NCI-H2196 treated with DMSO at 0.1 percent for 48 hours (cell line): ENCODE results near the gene GPRIN3.

Source experiments
- DNase-seq: peaks from one replicate; lab custom pipeline; 2025; ENCODE audit not compliant: unreplicated experiment; lab: John Stamatoyannopoulos, UW

The GPRIN3 gene

DNA sequence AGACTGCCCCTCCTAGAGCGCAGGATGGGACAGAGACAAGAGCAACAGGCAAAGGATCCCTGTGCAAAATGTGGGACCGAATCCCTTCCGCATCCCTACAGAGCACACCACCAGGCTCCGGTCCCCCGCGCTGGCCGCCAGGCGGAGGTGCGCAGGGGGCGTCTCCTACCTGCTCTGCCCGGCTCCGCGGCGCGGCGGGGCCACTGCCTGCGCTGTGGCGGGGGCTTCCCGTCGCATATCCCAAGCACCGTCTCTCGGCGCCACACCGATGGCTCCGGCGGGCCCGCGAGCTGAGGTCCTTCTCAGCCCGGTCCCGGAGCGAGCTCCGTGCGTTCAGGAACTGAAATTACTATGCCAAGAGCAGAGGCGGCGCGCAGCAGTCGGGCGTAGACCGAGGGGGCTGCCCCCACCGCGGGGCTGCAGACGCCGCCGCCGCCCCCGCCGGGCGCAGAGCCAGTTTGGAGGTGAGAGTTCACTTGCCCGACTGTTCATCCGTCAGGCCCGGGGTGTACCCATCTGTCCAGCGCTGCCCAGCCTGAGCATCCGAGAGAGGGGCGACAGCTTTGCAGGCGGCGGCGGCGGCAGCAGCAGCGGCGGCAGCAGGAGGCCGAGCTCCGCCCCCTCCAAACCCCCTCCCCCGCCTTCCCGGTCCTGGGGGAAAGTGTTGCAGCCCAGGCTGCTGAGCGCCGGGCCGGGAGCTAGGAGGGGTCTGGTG lies at the start of gene GPRIN3:
GPRIN3 (minus strand) TSS at position 355 of the 715 bp plus-strand sequence. CDS start 57,690 bp downstream, outside the sequence.
- no peak for DNase-seq

DNA sequence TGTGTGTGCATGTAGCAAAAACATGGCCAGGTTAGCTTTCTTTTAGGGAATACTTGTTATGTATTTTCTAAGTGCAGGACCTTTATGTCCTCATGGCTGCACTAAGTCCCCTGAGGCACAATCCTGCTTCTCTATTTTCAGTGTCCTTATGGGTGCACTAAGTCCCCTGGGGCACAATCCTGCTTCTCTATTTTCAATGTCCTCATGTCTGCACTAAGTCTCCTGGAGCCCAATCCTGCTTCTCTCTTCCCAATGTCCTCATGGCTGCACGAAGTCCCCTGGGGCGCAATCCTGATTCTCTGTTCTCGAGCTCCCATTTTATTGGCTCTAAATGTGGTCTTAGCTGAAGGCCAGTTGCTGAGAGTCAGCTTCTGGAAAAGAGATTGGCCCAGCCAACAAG lies 49.7 kb upstream of the GPRIN3 start:
- no peak for DNase-seq

DNA sequence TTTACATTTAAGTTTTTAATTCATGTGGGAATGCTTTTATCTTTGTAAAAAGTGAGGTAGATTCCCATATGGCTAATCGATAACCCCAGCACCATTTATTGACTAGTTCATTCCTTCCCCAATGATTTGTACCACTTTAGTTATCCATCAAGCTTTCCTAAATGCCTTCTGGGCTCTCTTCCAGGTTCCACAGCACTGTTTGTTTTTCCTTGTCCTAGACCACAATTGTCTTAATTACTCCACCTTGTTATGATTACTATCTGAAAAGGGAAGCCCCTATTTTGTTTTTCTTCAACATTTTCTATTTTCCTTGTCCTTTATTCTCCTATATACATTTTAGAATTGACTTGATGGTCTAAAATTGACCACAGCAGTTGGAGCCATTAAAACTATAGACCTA lies 48.5 kb upstream of the GPRIN3 start:
- DNase-seq, result no peak

DNA sequence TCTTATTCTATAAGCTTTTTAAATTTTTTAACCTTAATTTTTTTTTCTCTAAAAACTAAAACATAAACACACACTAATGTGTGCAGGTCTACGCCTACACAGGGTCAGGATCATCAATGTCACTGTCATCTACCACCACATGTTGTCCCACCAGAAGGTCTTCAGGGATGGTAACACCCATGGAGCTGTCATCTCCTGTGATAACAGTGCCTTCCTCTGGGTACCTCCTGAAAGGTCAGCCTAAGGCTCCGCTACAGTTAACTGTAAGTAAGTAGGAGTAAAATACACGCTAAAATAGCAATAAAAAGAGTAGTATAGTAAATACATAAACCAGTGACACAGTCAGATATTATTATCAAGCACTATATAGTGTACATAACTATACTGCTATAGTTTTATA lies 45.9 kb upstream of the GPRIN3 start:
- DNase-seq, result no peak

DNA sequence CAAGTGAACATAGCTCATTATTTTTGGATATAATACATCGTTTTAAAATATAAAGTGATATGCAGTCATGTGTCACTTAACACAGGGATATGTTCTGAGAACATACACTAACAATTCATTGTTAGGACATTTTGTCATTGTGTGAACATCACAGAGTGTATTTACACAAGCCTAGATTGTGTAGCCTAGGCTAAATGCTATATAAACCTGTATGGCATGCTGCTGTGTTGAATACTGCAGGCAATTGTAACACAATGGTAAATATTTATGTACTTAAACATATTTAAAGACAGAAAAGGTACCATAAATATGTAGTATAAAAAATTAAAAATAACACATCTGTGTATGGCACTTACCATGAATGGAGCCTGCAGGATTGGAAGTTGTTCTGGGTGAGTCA lies 44.9 kb upstream of the GPRIN3 start:
- no peak for DNase-seq

DNA sequence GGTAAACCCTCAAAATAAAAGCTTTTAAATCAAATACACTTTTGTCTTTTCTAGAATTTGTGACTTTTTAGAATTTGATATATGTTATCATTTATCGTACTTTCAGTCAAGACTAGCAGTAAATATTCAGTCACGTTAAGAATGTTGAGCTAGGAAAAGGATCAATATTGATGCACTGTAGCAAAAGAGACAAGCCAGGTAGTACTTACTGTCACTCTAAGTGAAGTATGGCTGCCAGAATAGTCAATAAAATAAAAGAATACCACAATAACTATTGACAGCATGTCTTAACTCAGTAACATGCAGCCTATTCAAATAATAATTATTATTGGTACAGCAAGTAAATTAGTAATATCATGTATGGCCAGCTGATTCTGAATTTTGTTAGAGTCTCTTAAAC lies 43.6 kb upstream of the GPRIN3 start:
- no peak for DNase-seq

DNA sequence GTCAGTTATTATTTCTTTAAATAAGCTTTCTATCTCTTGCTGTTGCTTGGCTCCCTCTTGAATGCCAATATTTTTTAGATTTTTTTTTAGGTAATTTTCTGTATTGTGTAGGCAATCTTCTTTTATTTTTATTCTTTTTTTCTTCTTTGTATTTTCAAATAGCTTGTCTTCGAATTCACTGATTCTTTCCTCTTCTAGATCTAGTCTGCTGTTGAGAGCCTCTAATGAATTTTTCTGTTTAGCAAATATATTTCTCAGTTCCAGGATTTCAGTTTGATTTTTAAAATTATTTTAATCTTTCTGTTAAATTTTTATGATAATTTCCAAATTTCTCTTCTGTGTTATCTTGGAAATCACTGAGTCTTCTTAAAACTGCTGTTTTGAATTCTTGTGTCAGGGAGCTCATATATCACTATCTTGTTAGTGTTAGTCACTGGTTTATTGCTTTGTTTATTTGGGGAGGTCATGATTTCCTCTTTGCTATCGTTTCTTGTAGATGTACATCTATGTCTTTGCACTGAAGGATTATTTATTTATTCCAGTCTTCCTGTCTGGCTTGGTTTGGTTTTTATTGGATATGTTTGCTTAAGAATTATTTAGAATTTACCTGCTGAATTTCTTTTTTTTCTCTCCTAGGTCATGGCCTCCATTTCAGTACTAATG lies 39.9 kb upstream of the GPRIN3 start:
- no peak for DNase-seq

DNA sequence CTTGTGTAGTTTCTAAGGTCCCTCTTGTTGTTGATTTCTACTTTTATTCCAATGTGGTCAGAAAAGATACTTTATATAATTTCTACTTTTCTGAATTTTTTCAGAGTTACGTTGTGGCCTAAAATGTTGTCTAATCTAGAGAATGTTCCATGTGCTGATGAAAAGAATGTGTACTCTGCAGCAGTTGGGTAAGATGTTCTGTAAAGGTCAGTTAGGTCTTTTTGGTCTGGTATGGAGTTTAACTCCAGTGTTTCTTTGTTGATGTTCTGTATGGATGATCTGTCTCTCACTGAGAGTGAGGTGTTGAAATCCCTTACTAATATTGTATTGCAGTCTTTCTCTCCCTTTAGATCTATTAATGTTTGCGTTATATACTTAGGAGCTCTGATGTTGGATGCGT lies 37.0 kb upstream of the GPRIN3 start:
- DNase-seq, result no peak

DNA sequence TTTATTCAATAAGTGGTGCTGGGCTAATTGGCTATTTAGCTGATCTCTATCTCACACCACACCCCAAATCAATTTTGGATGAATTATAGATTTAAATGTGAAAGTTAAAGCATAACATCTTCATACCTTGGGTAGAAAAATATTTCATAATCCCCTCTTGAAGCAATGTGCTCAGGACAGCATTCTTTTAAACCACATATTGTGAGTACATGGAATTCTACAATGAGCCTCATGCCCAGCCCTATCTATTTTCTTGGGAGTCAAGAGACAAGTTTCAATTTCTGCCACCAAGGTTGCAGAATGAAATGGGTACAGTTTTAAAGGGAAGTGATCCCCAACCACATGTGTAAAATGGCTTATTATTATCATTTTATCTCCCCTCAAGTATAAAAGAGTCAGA lies 30.6 kb upstream of the GPRIN3 start:
- no peak for DNase-seq

DNA sequence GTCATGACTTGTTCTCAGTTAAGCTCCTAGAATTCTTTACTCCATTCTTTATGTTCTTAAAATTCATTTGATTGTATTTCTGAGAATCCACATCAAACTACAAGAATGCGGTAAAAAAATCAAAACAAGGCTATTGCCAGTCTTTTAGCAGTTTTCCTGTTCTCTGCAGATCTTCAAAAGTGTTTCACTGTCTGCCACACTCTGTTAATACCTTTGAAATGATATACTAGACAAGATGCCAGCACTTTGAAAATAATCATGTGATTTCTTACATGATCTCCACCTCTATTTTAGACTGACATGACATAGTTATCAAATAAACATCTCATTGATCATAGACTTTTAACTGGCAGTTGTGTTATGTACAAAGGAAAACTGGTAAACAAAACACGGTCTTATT lies 30.1 kb upstream of the GPRIN3 start:
- no peak for DNase-seq

DNA sequence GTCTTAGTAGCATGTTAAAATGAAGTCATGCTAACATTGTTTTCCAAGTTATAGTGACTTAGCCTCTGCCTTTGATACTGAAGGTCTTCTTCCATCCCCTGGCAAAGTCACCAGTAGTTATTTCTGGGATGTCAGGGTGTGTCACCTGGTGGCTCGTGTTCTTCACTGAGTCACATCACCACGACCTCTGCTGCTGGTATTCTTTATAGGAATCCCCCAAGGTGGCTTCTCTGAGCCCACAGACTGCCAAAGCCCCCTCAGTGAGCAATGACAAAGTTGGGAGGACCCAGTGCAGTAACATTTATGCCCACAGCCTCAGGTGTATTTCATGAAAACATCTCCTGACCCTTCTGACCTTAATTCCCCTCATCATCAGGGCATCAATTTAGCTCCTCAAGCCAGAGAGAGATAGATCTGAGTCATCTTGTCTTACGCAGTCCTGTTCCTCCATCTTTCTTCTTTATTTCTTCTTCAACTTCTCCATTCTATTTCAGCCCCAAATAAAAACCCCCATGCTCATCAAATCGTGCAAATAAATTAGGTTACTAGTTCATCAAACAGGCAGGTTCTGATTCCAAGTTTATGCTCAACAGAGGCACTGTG lies 29.3 kb upstream of the GPRIN3 start:
- DNase-seq, result no peak

DNA sequence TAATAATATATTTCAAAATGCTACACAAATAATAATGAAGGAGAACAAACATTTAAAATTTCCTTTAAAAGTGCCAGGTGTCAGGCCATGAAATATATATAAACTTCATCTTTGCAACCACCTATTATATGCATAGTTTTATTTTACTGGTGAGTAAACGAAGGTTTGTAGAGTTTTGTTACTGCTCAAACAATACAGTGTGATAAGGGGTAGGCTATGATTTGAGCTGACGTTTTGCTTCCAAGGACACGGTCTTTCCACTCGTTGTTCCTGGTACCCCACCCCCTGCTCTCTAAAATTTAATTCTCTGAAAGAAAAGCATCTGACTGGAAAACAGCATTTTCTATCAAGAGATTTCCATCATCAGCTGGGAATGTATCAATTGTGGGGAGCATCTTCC lies 27.2 kb upstream of the GPRIN3 start:
- DNase-seq, result no peak

DNA sequence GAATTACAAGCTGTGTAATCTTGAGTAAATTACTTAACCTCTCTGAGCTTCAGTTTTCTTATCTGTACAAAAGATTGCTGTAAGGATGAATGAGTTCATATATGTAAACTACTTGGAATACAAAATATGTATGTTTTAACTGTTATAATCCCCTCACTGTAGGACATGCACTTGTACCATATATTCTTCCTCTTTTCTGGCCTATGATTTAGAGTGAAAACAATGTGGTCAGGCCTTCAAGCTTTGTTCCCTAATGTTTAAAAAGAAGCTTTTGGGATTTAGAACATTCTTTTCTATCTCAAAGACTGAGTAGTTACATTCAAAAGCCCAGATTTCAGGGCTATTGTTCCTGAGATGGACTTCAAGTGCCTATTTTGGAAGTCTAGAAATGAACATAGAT lies 26.7 kb upstream of the GPRIN3 start:
- DNase-seq, result no peak

DNA sequence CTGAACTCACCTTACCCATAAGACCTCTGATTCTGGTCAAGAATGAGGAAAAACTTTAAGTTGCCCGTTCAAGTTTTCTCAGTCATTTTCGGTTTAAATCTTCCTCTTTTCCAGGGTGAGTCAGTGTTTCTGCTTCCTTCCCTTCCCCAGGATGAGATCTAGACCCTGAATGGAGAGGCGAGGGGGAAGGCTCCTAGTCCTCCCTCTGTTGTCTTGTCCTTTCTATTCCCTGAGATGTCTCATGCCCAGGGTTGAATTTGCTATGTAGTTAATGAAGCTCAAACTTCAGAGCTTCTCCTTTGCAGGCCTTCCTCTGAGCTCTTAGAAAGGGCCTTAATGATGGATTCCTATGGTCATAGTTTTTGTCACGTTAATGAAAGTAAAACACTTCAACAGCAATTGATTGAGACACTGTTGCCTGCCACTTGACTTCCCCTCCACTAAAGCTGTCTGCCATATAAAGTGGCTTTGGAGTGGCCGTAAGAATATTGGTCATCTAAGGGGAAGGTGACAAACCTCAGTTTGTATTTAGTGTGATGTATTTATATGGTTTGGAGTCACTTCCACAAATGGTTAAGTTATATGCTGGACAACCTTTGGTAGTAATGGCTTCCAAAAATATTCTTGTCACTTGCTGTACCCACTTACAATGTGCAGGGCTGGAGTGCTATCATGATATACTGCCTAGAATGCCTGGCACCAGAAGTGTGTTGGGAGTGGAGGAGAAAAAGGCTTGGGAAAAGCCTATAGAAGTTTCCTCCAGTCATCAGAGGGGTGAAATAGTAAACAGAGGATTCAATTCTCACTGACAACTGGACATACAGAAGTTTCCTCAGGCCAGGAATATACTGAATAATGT lies 24.3 kb upstream of the GPRIN3 start:
- DNase-seq, result no peak

DNA sequence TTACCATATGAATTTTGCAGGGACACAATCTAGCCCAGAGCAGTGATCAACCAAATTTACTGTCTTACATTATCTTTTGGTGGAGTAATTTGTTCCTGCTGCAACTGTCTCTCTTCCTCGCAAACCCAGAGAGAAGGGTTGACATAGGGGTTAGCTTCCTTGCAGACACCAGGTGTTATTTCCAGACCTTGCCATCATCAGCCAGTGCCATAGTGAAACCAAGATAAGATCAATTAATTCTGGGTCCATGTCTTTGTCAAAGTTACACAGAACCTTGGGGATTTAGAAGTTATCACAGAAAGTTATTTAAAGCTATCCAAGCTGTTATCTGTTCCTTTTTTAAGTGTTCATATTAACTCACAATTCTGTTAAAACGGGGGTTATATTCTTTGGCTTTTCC lies 23.6 kb upstream of the GPRIN3 start:
- DNase-seq, result no peak

DNA sequence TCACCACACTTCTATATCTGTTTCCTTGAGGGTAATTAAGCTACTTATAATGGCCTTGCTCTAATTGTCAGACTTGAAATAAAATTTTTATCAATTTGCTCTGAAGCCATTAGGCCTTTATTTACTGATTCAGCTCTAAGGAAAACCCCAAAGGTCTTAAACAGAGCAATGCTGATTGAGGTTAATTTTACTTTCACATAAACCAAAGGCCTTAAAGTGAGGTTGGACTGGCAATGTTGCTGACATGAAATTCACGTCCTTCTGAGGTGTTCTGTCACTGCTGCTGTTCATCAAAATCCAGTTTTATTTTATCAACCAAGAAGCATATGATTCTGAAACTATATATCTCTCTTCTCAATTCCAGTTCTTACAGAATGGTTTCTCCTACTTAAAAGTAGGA lies 21.7 kb upstream of the GPRIN3 start:
- DNase-seq, result no peak

DNA sequence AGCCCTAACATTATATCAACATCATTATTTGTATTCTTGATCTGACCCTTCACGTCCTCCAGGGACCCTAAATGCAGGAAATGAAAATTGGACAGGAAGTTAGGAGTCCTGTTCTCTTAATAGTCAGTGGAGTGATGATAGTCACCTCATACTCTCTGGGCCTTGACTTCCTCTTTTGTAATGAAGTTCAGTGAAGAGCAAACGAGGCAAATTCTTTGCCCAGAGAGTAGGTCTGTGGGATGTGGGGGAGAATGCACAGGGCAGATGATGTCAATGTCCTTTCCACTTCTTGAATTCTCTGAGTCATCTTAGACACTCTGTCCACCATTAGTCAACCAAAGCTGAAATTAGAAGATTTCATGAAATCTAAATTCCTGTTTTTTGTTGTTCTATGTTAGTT lies 17.1 kb upstream of the GPRIN3 start:
- DNase-seq, result no peak

DNA sequence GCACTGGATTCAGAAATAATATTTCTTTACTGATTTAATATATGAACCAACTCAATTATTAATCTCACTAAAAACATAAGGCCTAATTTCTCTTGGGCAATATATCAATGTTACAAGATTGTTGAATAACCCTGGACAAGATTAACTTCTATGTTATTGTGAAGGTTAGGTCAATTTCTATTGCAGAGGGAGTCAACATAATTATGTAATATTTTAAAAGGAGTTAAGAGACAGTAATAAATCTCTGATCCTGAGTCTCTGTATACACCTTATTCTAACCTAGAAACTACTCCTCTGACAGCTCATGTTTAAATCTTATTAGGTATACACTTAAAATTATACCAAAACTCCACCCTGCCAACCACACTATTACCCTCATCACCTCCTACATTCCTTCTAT lies 15.1 kb upstream of the GPRIN3 start:
- no peak for DNase-seq

DNA sequence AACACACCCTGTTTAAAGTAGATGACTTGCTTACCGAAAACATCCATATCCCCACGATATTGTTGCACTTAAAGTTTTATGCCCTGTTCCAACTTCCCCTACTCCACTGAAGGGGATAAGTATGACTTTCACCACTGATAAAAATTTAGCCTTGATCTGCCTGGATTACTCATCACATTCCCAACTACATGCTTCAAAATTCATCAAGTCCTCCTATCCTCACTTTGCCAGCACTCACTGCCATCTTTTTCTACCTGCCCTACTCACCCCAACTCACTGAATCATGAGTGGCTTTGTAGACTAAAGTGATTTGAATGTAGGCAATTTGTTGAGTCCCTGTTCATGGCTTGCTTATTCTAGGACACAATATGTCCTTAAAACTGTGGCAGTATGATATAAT lies 12.2 kb upstream of the GPRIN3 start:
- DNase-seq, result no peak

DNA sequence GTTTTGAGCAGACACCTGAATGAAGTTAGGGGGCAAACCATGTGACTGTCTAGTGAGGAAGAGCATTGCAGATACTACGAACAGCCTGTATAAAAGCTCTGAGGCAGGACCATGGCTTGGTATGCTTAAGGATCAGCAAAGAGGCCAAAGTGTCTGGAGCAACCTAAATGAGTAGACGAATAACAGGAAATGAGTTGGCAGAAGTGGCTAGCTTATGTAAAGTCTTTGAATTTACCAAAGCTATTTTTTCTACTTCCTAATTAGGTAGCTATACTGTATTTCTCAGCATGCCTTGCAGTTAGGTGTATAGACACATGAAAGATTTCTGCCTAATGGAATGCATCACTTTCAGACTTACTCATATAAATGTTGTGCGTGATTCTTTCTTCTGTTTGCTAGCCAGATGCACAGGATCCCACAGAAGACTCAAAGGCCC lies 9.3 kb upstream of the GPRIN3 start:
- DNase-seq, result no peak

DNA sequence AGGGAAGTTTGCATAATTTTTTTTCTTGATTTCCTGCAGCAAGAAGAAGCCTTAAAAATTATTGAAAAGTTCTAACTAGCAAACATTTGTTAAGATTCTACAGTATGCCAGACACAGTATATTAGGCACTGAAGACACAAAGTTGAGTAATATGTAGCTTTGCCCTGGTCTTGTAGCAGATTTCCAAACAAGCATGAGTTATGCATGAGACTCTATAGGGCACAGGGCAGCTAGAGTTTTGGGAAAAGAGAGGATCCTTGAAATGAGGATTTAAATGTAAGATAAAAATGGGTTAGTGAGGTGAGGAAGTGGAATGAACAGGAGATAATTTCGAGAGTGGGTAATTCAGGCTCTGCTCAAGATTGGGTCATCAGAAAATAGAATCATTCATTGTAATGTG lies 8.6 kb upstream of the GPRIN3 start:
- no peak for DNase-seq

DNA sequence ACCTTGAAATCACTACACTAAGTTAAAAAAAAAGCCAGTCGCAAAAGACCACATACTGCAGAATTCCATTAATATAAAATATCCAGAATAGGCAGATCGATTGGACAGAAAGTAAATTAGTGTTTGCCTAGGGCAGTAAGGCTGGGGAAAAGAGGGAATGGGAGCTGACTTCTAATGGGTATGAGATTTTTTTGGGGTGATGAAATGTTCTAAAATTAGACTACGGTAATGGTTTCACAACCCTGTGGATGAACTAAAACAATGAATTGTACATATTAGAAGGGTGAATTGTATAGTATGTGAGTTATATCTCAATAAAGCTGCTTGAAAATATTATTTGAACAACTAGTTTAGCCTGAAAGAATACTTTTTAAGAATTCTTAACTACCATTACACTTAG lies 6.7 kb upstream of the GPRIN3 start:
- no peak for DNase-seq
